Measurements from ENCODE around the gene SPON1. TPM values are rescaled to one million over a fixed set of nuclear protein-coding genes. Genes with fewer than 3 reads are reported as not detected.

The SPON1 gene
- total RNA-seq, 1 experiment from 2014 or later: 0.20 TPM

GRCh38 chr11:14059491-14059890 lies 97.0 kb downstream of the SPON1 start:
- TF ChIP-seq, protein P1, sequence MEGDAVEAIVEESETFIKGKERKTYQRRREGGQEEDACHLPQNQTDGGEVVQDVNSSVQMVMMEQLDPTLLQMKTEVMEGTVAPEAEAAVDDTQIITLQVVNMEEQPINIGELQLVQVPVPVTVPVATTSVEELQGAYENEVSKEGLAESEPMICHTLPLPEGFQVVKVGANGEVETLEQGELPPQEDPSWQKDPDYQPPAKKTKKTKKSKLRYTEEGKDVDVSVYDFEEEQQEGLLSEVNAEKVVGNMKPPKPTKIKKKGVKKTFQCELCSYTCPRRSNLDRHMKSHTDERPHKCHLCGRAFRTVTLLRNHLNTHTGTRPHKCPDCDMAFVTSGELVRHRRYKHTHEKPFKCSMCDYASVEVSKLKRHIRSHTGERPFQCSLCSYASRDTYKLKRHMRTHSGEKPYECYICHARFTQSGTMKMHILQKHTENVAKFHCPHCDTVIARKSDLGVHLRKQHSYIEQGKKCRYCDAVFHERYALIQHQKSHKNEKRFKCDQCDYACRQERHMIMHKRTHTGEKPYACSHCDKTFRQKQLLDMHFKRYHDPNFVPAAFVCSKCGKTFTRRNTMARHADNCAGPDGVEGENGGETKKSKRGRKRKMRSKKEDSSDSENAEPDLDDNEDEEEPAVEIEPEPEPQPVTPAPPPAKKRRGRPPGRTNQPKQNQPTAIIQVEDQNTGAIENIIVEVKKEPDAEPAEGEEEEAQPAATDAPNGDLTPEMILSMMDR (conservative IDR thresholded peaks at IDR 0.05): no peak
- Histone ChIP-seq H3K14ac (ENCODE audit: insufficient read depth, low read length) (no peak overlapping the region), H3K79me1 (ENCODE audit: insufficient read depth, low read depth, low read length, poor library complexity, severe bottlenecking) (no peaks in the 10 kb centered on the region), H4K91ac (ENCODE audit: insufficient read length, low read depth, low read length) (no peak overlapping the region), H2BK12ac (ENCODE audit: insufficient read length, low read depth, low read length) (no peak overlapping the region), H3K4me2 (ENCODE audit: insufficient read depth, insufficient read length, low read length) (no peak overlapping the region), H2BK120ac (ENCODE audit: low read depth, low read length, poor library complexity, severe bottlenecking) (no peak overlapping the region), H2AK5ac (ENCODE audit: insufficient read length, low read length) (no peak overlapping the region), H3K9me3 (ENCODE audit: control insufficient read depth, low read depth, low read length) (no peaks in the 10 kb centered on the region), H3K27ac (ENCODE audit: insufficient read length, low read depth, low read length) (no peak overlapping the region), H3K4me1 (ENCODE audit: insufficient read depth, low read length) (peaks cover 3% of the 10 kb centered on the region; the same call in 1 of the 2 replicates), H3K4ac (ENCODE audit: low read depth, low read length) (no peak overlapping the region), H3K27me3 (ENCODE audit: insufficient read depth, low read length) (no peaks in the 10 kb centered on the region), H4K20me1 (ENCODE audit: control insufficient read depth, insufficient read depth, insufficient read length) (no peaks in the 10 kb centered on the region), H2AFZ (ENCODE audit: low read length) (no peak overlapping the region), H3K23ac (ENCODE audit: insufficient read length, low read depth, low read length) (no peak overlapping the region), H3K23me2 (ENCODE audit: insufficient read length, low read depth, low read length, poor library complexity, severe bottlenecking) (no peaks in the 10 kb centered on the region), H3T11ph (ENCODE audit: low read length) (no peak overlapping the region), H2BK15ac (ENCODE audit: low read depth, low read length) (no peak overlapping the region), H2BK5ac (ENCODE audit: insufficient read length, low read length) (no peak overlapping the region), H4K8ac (replicated peaks; ENCODE audit: insufficient read length, low read depth, low read length) (no peak overlapping the region), H3K79me2 (ENCODE audit: insufficient read depth, low read length) (no peaks in the 10 kb centered on the region), H3K56ac (ENCODE audit: insufficient read length, low read depth, low read length) (no peak overlapping the region), H3K18ac (ENCODE audit: insufficient read length, low read depth, low read length) (no peak overlapping the region), H4K5ac (ENCODE audit: insufficient read length, low read depth, low read length) (no peak overlapping the region), H2BK20ac (ENCODE audit: low read depth, low read length, poor library complexity, severe bottlenecking) (no peak overlapping the region), H3K9ac (ENCODE audit: extremely low read depth, insufficient read length, low read length) (no peak overlapping the region)
- Mint-ChIP-seq H3K4me1 (peaks cover 5 to 15% of the 10 kb centered on the region in 2 experiments; a peak in 3 of 4 replicates), H3K27ac (peak overlapping the region in 1 of 3 experiments; percentile 22; a peak in 1 of 7 replicates), H3K4me3 (no peak overlapping the region), H3K9me3 (no peaks in the 10 kb centered on the region), H3K27me3 (ENCODE audit: low read depth) (no peaks in the 10 kb centered on the region; the same call in 1 of the 2 replicates), H3K36me3 (ENCODE audit: insufficient read depth in 1 of 3, low read depth in 3 of 3) (no peaks in the 10 kb centered on the region)
- DNase-seq: no peak
- no CpG with 5 or more reads among the region's 1 CpG for WGBS (ENCODE audit: extremely low coverage, insufficient read length, low lambda C conversion rate)

All from H9 (cell line).